ENCODE results near the gene NTRK2.

Gene NTRK2

GRCh38 chr9:84943482-84944050 is 274.0 kb downstream of the NTRK2 start:
- Histone ChIP-seq H3F3A (ENCODE audit: low read depth) (no peaks in the 10 kb centered on the region), H3K9me2 (replicated peaks; ENCODE audit: low read depth, low read length) (no peaks in the 10 kb centered on the region), H3K9ac (ENCODE audit: low read depth, low read length, poor library complexity, severe bottlenecking) (no peak overlapping the region), H3K27me3 (ENCODE audit: insufficient read depth, low read length, poor library complexity, severe bottlenecking) (no peaks in the 10 kb centered on the region), H3K79me2 (ENCODE audit: insufficient read depth, low read length) (no peaks in the 10 kb centered on the region), H3K9me3 (ENCODE audit: insufficient read depth, low read depth, low read length) (no peaks in the 10 kb centered on the region), H3K4me3 (ENCODE audit: low read length, poor library complexity, severe bottlenecking) (no peak overlapping the region), H2AFZ (ENCODE audit: low read length) (no peak overlapping the region), H3K4me2 (ENCODE audit: low read depth, low read length, poor library complexity, severe bottlenecking) (no peak overlapping the region), H3K4me1 (ENCODE audit: insufficient read depth, low read length, poor library complexity, severe bottlenecking) (no peaks in the 10 kb centered on the region), H3K36me3 (ENCODE audit: insufficient read depth, low read length) (no peaks in the 10 kb centered on the region), H4K20me1 (ENCODE audit: insufficient read depth, low read length, poor library complexity, severe bottlenecking) (no peaks in the 10 kb centered on the region)
- no peak for TF ChIP-seq EZH2phosphoT487 (IDR thresholded peaks at IDR 0.05; ENCODE audit: borderline replicate concordance)
- no peak for TF ChIP-seq CTCF (conservative IDR thresholded peaks at IDR 0.05; ENCODE audit: low read length)

GRCh38 chr9:84945878-84946538 is 276.5 kb downstream of the NTRK2 start:
- Histone ChIP-seq H4K20me1 (ENCODE audit: insufficient read depth, low read length, poor library complexity, severe bottlenecking) (no peaks in the 10 kb centered on the region), H3K9me2 (replicated peaks; ENCODE audit: low read depth, low read length) (no peaks in the 10 kb centered on the region), H3K4me1 (ENCODE audit: insufficient read depth, low read length, poor library complexity, severe bottlenecking) (no peaks in the 10 kb centered on the region), H3K79me2 (ENCODE audit: insufficient read depth, low read length) (no peaks in the 10 kb centered on the region), H2AFZ (ENCODE audit: low read length) (no peak overlapping the region), H3K27me3 (ENCODE audit: insufficient read depth, low read length, poor library complexity, severe bottlenecking) (no peaks in the 10 kb centered on the region), H3K9ac (ENCODE audit: low read depth, low read length, poor library complexity, severe bottlenecking) (no peak overlapping the region), H3F3A (ENCODE audit: low read depth) (no peaks in the 10 kb centered on the region), H3K36me3 (ENCODE audit: insufficient read depth, low read length) (no peaks in the 10 kb centered on the region), H3K4me2 (ENCODE audit: low read depth, low read length, poor library complexity, severe bottlenecking) (no peak overlapping the region), H3K4me3 (ENCODE audit: low read length, poor library complexity, severe bottlenecking) (no peak overlapping the region), H3K9me3 (ENCODE audit: insufficient read depth, low read depth, low read length) (no peaks in the 10 kb centered on the region)
- TF ChIP-seq CTCF (conservative IDR thresholded peaks at IDR 0.05; ENCODE audit: low read length) (no peak), EZH2phosphoT487 (IDR thresholded peaks at IDR 0.05; ENCODE audit: borderline replicate concordance) (no peak)

- Histone ChIP-seq H3K79me2 (ENCODE audit: insufficient read depth, low read length) (no peaks in the 10 kb centered on the region), H3K4me3 (ENCODE audit: low read length, poor library complexity, severe bottlenecking) (no peak overlapping the region), H3K9ac (ENCODE audit: low read depth, low read length, poor library complexity, severe bottlenecking) (no peak overlapping the region), H3K36me3 (ENCODE audit: insufficient read depth, low read length) (no peaks in the 10 kb centered on the region), H3K4me1 (ENCODE audit: insufficient read depth, low read length, poor library complexity, severe bottlenecking) (no peaks in the 10 kb centered on the region), H3K4me2 (ENCODE audit: low read depth, low read length, poor library complexity, severe bottlenecking) (no peak overlapping the region), H3K9me2 (replicated peaks; ENCODE audit: low read depth, low read length) (no peaks in the 10 kb centered on the region), H4K20me1 (ENCODE audit: insufficient read depth, low read length, poor library complexity, severe bottlenecking) (no peaks in the 10 kb centered on the region), H3K27me3 (ENCODE audit: insufficient read depth, low read length, poor library complexity, severe bottlenecking) (no peaks in the 10 kb centered on the region), H2AFZ (ENCODE audit: low read length) (no peak overlapping the region), H3F3A (ENCODE audit: low read depth) (no peaks in the 10 kb centered on the region), H3K9me3 (ENCODE audit: insufficient read depth, low read depth, low read length) (no peaks in the 10 kb centered on the region)
- TF ChIP-seq CTCF (conservative IDR thresholded peaks at IDR 0.05; ENCODE audit: low read length) (no peak), EZH2phosphoT487 (IDR thresholded peaks at IDR 0.05; ENCODE audit: borderline replicate concordance) (no peak)
These were observed 278.0 kb downstream of the NTRK2 start for GRCh38 chr9:84947412-84947972.

Measured in Loucy (cell line).